ENCODE measurements around the gene CPEB4. TPM values are rescaled to one million over a fixed set of nuclear protein-coding genes. Genes with fewer than 3 reads are reported as not detected.

CPEB4 gene
- total and polyA plus RNA-seq, 9 of the 15 experiments (the other 6 are each of a cell fraction or from before 2014, with no cell fraction given), result 7.4 to 21.3 (median 12.4) TPM

DNA sequence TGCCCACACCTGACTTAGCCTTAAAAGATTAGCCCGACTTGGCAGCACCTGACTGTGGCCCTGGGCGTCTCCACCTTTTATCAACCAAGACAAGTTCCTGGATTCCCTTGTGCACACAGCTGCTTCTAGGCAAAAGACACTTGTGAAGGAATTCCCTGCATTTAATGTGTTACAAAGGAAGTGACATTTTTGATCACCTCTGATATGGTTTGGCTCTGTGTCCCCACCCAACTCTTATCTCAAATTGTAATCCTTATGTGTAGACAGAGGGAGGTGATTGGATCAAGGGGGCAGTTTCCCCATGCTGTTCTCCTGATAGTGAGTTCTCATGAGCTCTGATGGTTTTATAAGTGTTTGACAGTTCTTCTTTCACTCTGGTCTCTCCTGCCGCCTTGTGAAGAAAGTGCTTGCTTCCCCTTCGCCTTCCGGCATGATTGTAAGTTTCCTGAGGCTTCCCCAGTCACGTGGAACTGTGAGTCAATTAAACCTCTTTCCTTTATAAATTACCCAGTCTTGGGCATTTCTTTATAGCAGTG is 2.6 kb upstream of the CPEB4 start (continued):
- TF ChIP-seq, protein P1, sequence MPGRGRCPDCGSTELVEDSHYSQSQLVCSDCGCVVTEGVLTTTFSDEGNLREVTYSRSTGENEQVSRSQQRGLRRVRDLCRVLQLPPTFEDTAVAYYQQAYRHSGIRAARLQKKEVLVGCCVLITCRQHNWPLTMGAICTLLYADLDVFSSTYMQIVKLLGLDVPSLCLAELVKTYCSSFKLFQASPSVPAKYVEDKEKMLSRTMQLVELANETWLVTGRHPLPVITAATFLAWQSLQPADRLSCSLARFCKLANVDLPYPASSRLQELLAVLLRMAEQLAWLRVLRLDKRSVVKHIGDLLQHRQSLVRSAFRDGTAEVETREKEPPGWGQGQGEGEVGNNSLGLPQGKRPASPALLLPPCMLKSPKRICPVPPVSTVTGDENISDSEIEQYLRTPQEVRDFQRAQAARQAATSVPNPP (IDR thresholded peaks at IDR 0.05; ENCODE audit: borderline replicate concordance, insufficient read depth, insufficient read length), result no peak
- no peak for TF ChIP-seq STAT5A (IDR thresholded peaks at IDR 0.05; ENCODE audit: borderline replicate concordance, low read length)
- TF ChIP-seq GATA2 (CRISPR knock-in tag; IDR thresholded peaks at IDR 0.05), result peak; percentile 60
- TF ChIP-seq POU5F1 (IDR thresholded peaks at IDR 0.05; ENCODE audit: borderline replicate concordance, low read depth, low read length, partially characterized antibody), result no peak
- TF ChIP-seq, protein P2, sequence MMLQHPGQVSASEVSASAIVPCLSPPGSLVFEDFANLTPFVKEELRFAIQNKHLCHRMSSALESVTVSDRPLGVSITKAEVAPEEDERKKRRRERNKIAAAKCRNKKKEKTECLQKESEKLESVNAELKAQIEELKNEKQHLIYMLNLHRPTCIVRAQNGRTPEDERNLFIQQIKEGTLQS (IDR thresholded peaks at IDR 0.05), result no peak
- TF ChIP-seq, protein P2 (CRISPR knock-in tag; conservative IDR thresholded peaks at IDR 0.05), result no peak
- TF ChIP-seq PHB (CRISPR knock-in tag; IDR thresholded peaks at IDR 0.05), result no peak
- peak; percentile 41; the same call in 1 of the 2 replicates for TF ChIP-seq CXXC5 (CRISPR knock-in tag; IDR thresholded peaks at IDR 0.05)
- no peak; the same call in none of the 2 replicates for TF ChIP-seq HDAC2 (IDR thresholded peaks at IDR 0.05)
- peak; percentile 56; the same call in 1 of the 2 replicates for TF ChIP-seq MYC (IDR thresholded peaks at IDR 0.05; ENCODE audit: low read depth, low read length)
- no peak for TF ChIP-seq MYC (CRISPR knock-in tag; IDR thresholded peaks at IDR 0.05; ENCODE audit: borderline replicate concordance, low read depth)
- peak; percentile 53; the same call in 1 of the 2 replicates for TF ChIP-seq NCOR1 (IDR thresholded peaks at IDR 0.05)
- TF ChIP-seq EWSR1 (IDR thresholded peaks at IDR 0.05; ENCODE audit: borderline replicate concordance, low read depth, partially characterized antibody), result no peak
- TF ChIP-seq RFX7 (CRISPR knock-in tag; IDR thresholded peaks at IDR 0.05), result no peak
- TF ChIP-seq, protein P3, sequence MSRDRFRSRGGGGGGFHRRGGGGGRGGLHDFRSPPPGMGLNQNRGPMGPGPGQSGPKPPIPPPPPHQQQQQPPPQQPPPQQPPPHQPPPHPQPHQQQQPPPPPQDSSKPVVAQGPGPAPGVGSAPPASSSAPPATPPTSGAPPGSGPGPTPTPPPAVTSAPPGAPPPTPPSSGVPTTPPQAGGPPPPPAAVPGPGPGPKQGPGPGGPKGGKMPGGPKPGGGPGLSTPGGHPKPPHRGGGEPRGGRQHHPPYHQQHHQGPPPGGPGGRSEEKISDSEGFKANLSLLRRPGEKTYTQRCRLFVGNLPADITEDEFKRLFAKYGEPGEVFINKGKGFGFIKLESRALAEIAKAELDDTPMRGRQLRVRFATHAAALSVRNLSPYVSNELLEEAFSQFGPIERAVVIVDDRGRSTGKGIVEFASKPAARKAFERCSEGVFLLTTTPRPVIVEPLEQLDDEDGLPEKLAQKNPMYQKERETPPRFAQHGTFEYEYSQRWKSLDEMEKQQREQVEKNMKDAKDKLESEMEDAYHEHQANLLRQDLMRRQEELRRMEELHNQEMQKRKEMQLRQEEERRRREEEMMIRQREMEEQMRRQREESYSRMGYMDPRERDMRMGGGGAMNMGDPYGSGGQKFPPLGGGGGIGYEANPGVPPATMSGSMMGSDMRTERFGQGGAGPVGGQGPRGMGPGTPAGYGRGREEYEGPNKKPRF (IDR thresholded peaks at IDR 0.05; ENCODE audit: low read depth, low read length), result no peak
- TF ChIP-seq ZNF785 (CRISPR knock-in tag; IDR thresholded peaks at IDR 0.05), result no peak
- TF ChIP-seq ZNF695 (CRISPR knock-in tag; IDR thresholded peaks at IDR 0.05), result no peak
- TF ChIP-seq, protein P4, sequence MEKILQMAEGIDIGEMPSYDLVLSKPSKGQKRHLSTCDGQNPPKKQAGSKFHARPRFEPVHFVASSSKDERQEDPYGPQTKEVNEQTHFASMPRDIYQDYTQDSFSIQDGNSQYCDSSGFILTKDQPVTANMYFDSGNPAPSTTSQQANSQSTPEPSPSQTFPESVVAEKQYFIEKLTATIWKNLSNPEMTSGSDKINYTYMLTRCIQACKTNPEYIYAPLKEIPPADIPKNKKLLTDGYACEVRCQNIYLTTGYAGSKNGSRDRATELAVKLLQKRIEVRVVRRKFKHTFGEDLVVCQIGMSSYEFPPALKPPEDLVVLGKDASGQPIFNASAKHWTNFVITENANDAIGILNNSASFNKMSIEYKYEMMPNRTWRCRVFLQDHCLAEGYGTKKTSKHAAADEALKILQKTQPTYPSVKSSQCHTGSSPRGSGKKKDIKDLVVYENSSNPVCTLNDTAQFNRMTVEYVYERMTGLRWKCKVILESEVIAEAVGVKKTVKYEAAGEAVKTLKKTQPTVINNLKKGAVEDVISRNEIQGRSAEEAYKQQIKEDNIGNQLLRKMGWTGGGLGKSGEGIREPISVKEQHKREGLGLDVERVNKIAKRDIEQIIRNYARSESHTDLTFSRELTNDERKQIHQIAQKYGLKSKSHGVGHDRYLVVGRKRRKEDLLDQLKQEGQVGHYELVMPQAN (IDR thresholded peaks at IDR 0.05; ENCODE audit: borderline replicate concordance), result no peak
